IMR-90 (cell line): ENCODE results near the gene RUNX3. TPM values are rescaled to one million over a fixed set of nuclear protein-coding genes. Genes with fewer than 3 reads are reported as not detected.

ENCODE experiments used
- ATAC-seq: fragments of 200-7000 bp; cut with Tn5 transposase; 2 replicates; pipeline ENCODE4 v1.9.1; 2020; ENCODE audit warnings: low read depth, mild to moderate bottlenecking, moderate library complexity
- BruUV-seq: library from RNA; stranded (reverse); fragments of 400-500 nt; replicated peaks from 2 replicates; lab custom pipeline; 2021; lab: Mats Ljungman, UMichigan
- CTCF ChIA-PET: fragments of 300-600 bp; formaldehyde crosslinking; extraction: SDS; loops from one replicate; lab custom pipeline; 2021; ENCODE audit warnings: antibody characterized with exemption; lab: Yijun Ruan, JAX
- POLR2A ChIA-PET: fragments of 300-600 bp; sonication (Branson Sonifier 250); formaldehyde crosslinking; loops from one replicate; lab custom pipeline; 2022; ENCODE audit warnings: antibody characterized with exemption; ENCODE audit not compliant: unreplicated experiment; lab: Charles Lee
- DNase-seq: peaks from one replicate; pipeline ENCODE4 v3.0.0; 2013
- H2AFZ ChIP-seq: replicated peaks from 2 replicates; pipeline ENCODE3; 2013; ENCODE audit warnings: low read length, mild to moderate bottlenecking; ENCODE audit not compliant: poor library complexity
- H2AK5ac ChIP-seq: 2 replicates; pipeline ENCODE4 v1.6.1; 2013; ENCODE audit warnings: low read depth, low read length, inconsistent platforms
- H2AK9ac ChIP-seq: replicated peaks from 2 replicates; pipeline ENCODE3; 2013; ENCODE audit warnings: mild to moderate bottlenecking, low read depth, low read length, moderate library complexity; ENCODE audit not compliant: poor library complexity
- H2BK120ac ChIP-seq: 2 replicates; pipeline ENCODE4 v1.6.1; 2013; ENCODE audit warnings: low read depth, low read length, inconsistent platforms
- H2BK15ac ChIP-seq: 3 replicates; pipeline ENCODE4 v1.6.1; 2013; ENCODE audit warnings: low read depth, low read length, inconsistent platforms
- H2BK20ac ChIP-seq: 2 replicates; pipeline ENCODE4 v1.6.1; 2013; ENCODE audit warnings: low read depth, mild to moderate bottlenecking, inconsistent platforms, low read length, moderate library complexity
- H2BK5ac ChIP-seq: 2 replicates; pipeline ENCODE4 v1.6.1; 2013; ENCODE audit warnings: mild to moderate bottlenecking, low read depth, low read length, inconsistent platforms; ENCODE audit not compliant: poor library complexity, severe bottlenecking
- H3K14ac ChIP-seq: replicated peaks from 2 replicates; pipeline ENCODE4 v1.6.1; 2013; ENCODE audit warnings: low read depth, low read length, inconsistent platforms
- H3K18ac ChIP-seq: 2 replicates; pipeline ENCODE4 v1.6.1; 2013; ENCODE audit warnings: low read depth, low read length, control low read depth
- H3K23ac ChIP-seq: 2 replicates; pipeline ENCODE4 v1.6.1; 2013; ENCODE audit warnings: low read depth, low read length, inconsistent platforms
- H3K27ac ChIP-seq: 2 replicates; pipeline ENCODE4 v1.5.1; 2013; ENCODE audit warnings: mild to moderate bottlenecking, control low read depth, low read length; ENCODE audit not compliant: insufficient read depth
- H3K27me3 ChIP-seq: 2 replicates; pipeline ENCODE4 v1.6.1; 2013; ENCODE audit warnings: low read length; ENCODE audit not compliant: control insufficient read depth, insufficient read depth
- H3K36me3 ChIP-seq: 2 replicates; pipeline ENCODE4 v1.6.1; 2013; ENCODE audit warnings: low read length, mixed read lengths; ENCODE audit not compliant: control insufficient read depth, insufficient read depth
- H3K4ac ChIP-seq: 2 replicates; pipeline ENCODE4 v1.6.1; 2013; ENCODE audit warnings: low read depth, low read length, inconsistent platforms
- H3K4me1 ChIP-seq: 2 replicates; pipeline ENCODE4 v1.6.1; 2013; ENCODE audit warnings: low read length, mixed read lengths; ENCODE audit not compliant: control insufficient read depth, insufficient read depth
- H3K4me2 ChIP-seq: 2 replicates; pipeline ENCODE4 v1.6.1; 2013; ENCODE audit warnings: low read depth, mild to moderate bottlenecking, control low read depth, low read length, moderate library complexity
- H3K4me3 ChIP-seq: 2 replicates; pipeline ENCODE4 v1.5.1; 2013; ENCODE audit warnings: low read depth, mild to moderate bottlenecking, control low read depth, low read length, moderate library complexity; ENCODE audit not compliant: insufficient read depth
- H3K56ac ChIP-seq: 2 replicates; pipeline ENCODE4 v1.6.1; 2013; ENCODE audit warnings: low read length, inconsistent platforms; ENCODE audit not compliant: insufficient read depth; ENCODE audit errors: extremely low read depth
- H3K79me1 ChIP-seq, 2 experiments: 2 replicates each; pipeline ENCODE4 v1.6.1; 2013; ENCODE audit warnings: low read length in 2 of 2, inconsistent platforms in 1 of 2, low read depth in 1 of 2
- H3K9ac ChIP-seq: 2 replicates; pipeline ENCODE4 v1.6.1; 2013; ENCODE audit warnings: low read depth, low read length, control low read depth
- H3K9me1 ChIP-seq: 2 replicates; pipeline ENCODE4 v1.6.1; 2013; ENCODE audit warnings: low read length, inconsistent platforms; ENCODE audit not compliant: insufficient read depth
- H3K9me3 ChIP-seq: 2 replicates; pipeline ENCODE4 v1.6.1; 2013; ENCODE audit warnings: low read length; ENCODE audit not compliant: control insufficient read depth, insufficient read depth
- H4K20me1 ChIP-seq: 2 replicates; pipeline ENCODE4 v1.6.1; 2013; ENCODE audit warnings: low read length, inconsistent platforms; ENCODE audit not compliant: insufficient read depth
- H4K5ac ChIP-seq: 2 replicates; pipeline ENCODE4 v1.6.1; 2013; ENCODE audit warnings: mild to moderate bottlenecking, low read depth, low read length, control low read depth
- H4K8ac ChIP-seq, 2 experiments: 2 replicates each; pipeline ENCODE4 v1.6.1; 2013; ENCODE audit warnings: low read depth in 2 of 2, low read length in 2 of 2, control low read depth in 1 of 2, inconsistent platforms in 1 of 2
- H4K91ac ChIP-seq: 2 replicates; pipeline ENCODE4 v1.6.1; 2013; ENCODE audit warnings: low read depth, low read length, inconsistent platforms; ENCODE audit not compliant: insufficient read depth
- CEBPB ChIP-seq: IDR thresholded peaks from 2 replicates; pipeline ENCODE4 v1.6.1; 2012; ENCODE audit warnings: low read depth, low read length, improper control_type of control experiment
- CHD1 ChIP-seq: IDR thresholded peaks from 2 replicates; pipeline ENCODE4 v1.6.1; 2012; ENCODE audit warnings: low read depth, low read length, improper control_type of control experiment
- ELK1 ChIP-seq: fragments of 150-350 bp; IDR thresholded peaks from 2 replicates; pipeline ENCODE4 v1.6.1; 2016; ENCODE audit warnings: low read depth, mild to moderate bottlenecking, low read length, moderate library complexity, borderline replicate concordance
- FOS ChIP-seq: fragments of 150-350 bp; IDR thresholded peaks from 2 replicates; pipeline ENCODE4 v1.6.1; 2016; ENCODE audit warnings: low read depth, low read length
- MAFK ChIP-seq: IDR thresholded peaks from 2 replicates; pipeline ENCODE4 v1.6.1; 2012; ENCODE audit warnings: low read depth, low read length, improper control_type of control experiment
- MAZ ChIP-seq: IDR thresholded peaks from 2 replicates; pipeline ENCODE4 v1.6.1; 2012; ENCODE audit warnings: low read depth, mild to moderate bottlenecking, low read length, improper control_type of control experiment, moderate library complexity, borderline replicate concordance
- RAD21 ChIP-seq: IDR thresholded peaks from 2 replicates; pipeline ENCODE4 v1.6.1; 2012; ENCODE audit warnings: low read length, improper control_type of control experiment
- RCOR1 ChIP-seq: IDR thresholded peaks from 2 replicates; pipeline ENCODE4 v1.6.1; 2012; ENCODE audit warnings: mild to moderate bottlenecking, low read length, improper control_type of control experiment; ENCODE audit not compliant: insufficient replicate concordance
- RFX5 ChIP-seq: IDR thresholded peaks from 2 replicates; pipeline ENCODE4 v1.8.0; 2012; ENCODE audit warnings: low read depth, mild to moderate bottlenecking, low read length, moderate library complexity
- SMC3 ChIP-seq: fragments of 150-350 bp; IDR thresholded peaks from 2 replicates; pipeline ENCODE4 v1.6.1; 2016; ENCODE audit warnings: low read depth, mild to moderate bottlenecking, antibody characterized with exemption, low read length, moderate library complexity
- USF2 ChIP-seq: fragments of 150-350 bp; IDR thresholded peaks from 2 replicates; pipeline ENCODE4 v1.6.1; 2017; ENCODE audit warnings: mild to moderate bottlenecking, antibody characterized with exemption, low read length, low read depth
- WGBS, 2 experiments: methylation state at CpG; one replicate each; pipeline versions ENCODE4 v1.1.5 to v1.1.7; 2013; ENCODE audit warnings: missing lambda C conversion rate in 2 of 2; ENCODE audit not compliant: insufficient read length in 1 of 2; ENCODE audit errors: extremely low coverage in 2 of 2; 5-methylcytosine and 5-hydroxymethylcytosine counted together
- dilution Hi-C: fragments of 300-500 bp; cut with HindIII; formaldehyde crosslinking; loops from one replicate; pipeline ENCODE4 v1.14.3; 2018; ENCODE audit warnings: low sequenced_read_pairs; ENCODE audit not compliant: unreplicated experiment
- in situ Hi-C: fragments of 300-500 bp; cut with MboI; formaldehyde crosslinking; loops from 3 replicates; pipeline ENCODE4 v1.14.3; 2019; ENCODE audit warnings: low sequenced_read_pairs, inconsistent platforms, mixed read lengths
- intact Hi-C: fragments of 100-400 bp; cut with micrococcal nuclease; formaldehyde crosslinking; loops from 2 replicates; pipeline ENCODE4 v1.10.0; 2022
- polyA plus RNA-seq, 3 experiments: library from polyadenylated mRNA; depleted of rRNA; stranded (reverse); fragments of >200 nt; gene quantifications; 2 replicates each; pipeline ENCODE4 v1.2.3, GENCODE V29; 2012; ENCODE audit warnings: low replicate concordance in 1 of 3
- total RNA-seq: library from RNA; depleted of rRNA; stranded (reverse); fragments of >200 nt; gene quantifications from 2 replicates; pipeline ENCODE4 v1.2.3, GENCODE V29; 2012

The RUNX3 gene
- total and polyA plus RNA-seq, 2 of the 4 experiments (the other 2 are of a cell fraction) = 0.07 TPM; not detected in 1

- Histone ChIP-seq H3K79me1 (peaks cover 0 to 16% of the 10 kb centered on the region in 2 experiments; a peak in 3 of 4 replicates), H3K4me3 (no peak overlapping the region), H3K9me3 (no peaks in the 10 kb centered on the region), H2BK15ac (no peak overlapping the region), H3K27ac (no peak overlapping the region), H3K9ac (no peak overlapping the region), H3K23ac (no peak overlapping the region), H3K4ac (peak overlapping the region; percentile 35; the same call in 1 of the 2 replicates), H3K14ac (no peak overlapping the region), H3K4me2 (no peak overlapping the region), H2BK120ac (peak overlapping the region; percentile 54), H4K5ac (no peak overlapping the region), H2BK20ac (peak overlapping the region; percentile 16; the same call in 1 of the 2 replicates), H4K8ac (peak overlapping the region in 1 of 2 experiments; percentile 52; a peak in 1 of 4 replicates), H2AFZ (peak overlapping the region; percentile 56), H2AK9ac (peak overlapping the region; percentile 59), H3K36me3 (no peaks in the 10 kb centered on the region), H3K27me3 (peaks cover 14% of the 10 kb centered on the region; the same call in 1 of the 2 replicates), H2BK5ac (no peak overlapping the region), H3K18ac (no peak overlapping the region), H4K20me1 (no peaks in the 10 kb centered on the region), H3K4me1 (peaks cover 11% of the 10 kb centered on the region), H3K56ac (no peak overlapping the region), H3K9me1 (peaks cover 17% of the 10 kb centered on the region), H4K91ac (no peak overlapping the region), H2AK5ac (peak overlapping the region; percentile 57; the same call in 1 of the 2 replicates)
- ChIA-PET CTCF (no interaction called here), POLR2A (no interaction called here)
- in situ Hi-C loops (no loop called here), intact Hi-C loops (no loop called here), dilution Hi-C loops (no loop called here)
- BruUV-seq = no TSS peak
- ATAC-seq (no peak), DNase-seq (no peak)
- TF ChIP-seq RCOR1 (no peak), MAFK (no peak), USF2 (no peak), CHD1 (no peak), RAD21 (no peak), RFX5 (no peak), CEBPB (no peak), FOS (no peak), SMC3 (no peak), ELK1 (no peak), MAZ (no peak)
- 94% methylated on average over 9 of the region's 23 CpGs; no CpG with 5 or more reads in 1 of the 2 experiments for WGBS, 2 experiments
These were observed 28.9 kb upstream of the RUNX3 start for GRCh38 chr1:24958766-24959622.
